H9 (cell line): ENCODE data around the gene TAF9B. TPM values are rescaled to one million over a fixed set of nuclear protein-coding genes. Genes with fewer than 3 reads are reported as not detected.

Experiments
- DNase-seq: peaks from one replicate; pipeline ENCODE4 v3.0.0-alpha.2; 2017
- H2AFZ ChIP-seq: one replicate; pipeline ENCODE4 v1.6.1; 2013; ENCODE audit warnings: mild to moderate bottlenecking, low read length, control low read depth, moderate library complexity
- H2AK5ac ChIP-seq: 2 replicates; pipeline ENCODE4 v1.6.1; 2013; ENCODE audit warnings: low read length, control low read depth, mixed read lengths; ENCODE audit not compliant: insufficient read length
- H2BK120ac ChIP-seq: one replicate; pipeline ENCODE4 v1.6.1; 2013; ENCODE audit warnings: low read depth, mild to moderate bottlenecking, low read length, control low read depth, inconsistent platforms; ENCODE audit not compliant: poor library complexity, severe bottlenecking
- H2BK12ac ChIP-seq: 2 replicates; pipeline ENCODE4 v1.6.1; 2013; ENCODE audit warnings: low read length, control low read depth, mixed read lengths, low read depth; ENCODE audit not compliant: insufficient read length
- H2BK15ac ChIP-seq: 2 replicates; pipeline ENCODE4 v1.6.1; 2013; ENCODE audit warnings: low read depth, low read length, control low read depth
- H2BK20ac ChIP-seq: one replicate; pipeline ENCODE4 v1.6.1; 2013; ENCODE audit warnings: low read depth, mild to moderate bottlenecking, low read length, control low read depth, inconsistent platforms; ENCODE audit not compliant: poor library complexity, severe bottlenecking
- H2BK5ac ChIP-seq: 2 replicates; pipeline ENCODE4 v1.6.1; 2013; ENCODE audit warnings: low read length, control low read depth, mixed read lengths; ENCODE audit not compliant: insufficient read length
- H3K14ac ChIP-seq: 2 replicates; pipeline ENCODE4 v1.6.1; 2013; ENCODE audit warnings: low read length, control low read depth; ENCODE audit not compliant: insufficient read depth
- H3K18ac ChIP-seq: 2 replicates; pipeline ENCODE4 v1.6.1; 2013; ENCODE audit warnings: low read depth, mild to moderate bottlenecking, mixed read lengths, low read length, control low read depth; ENCODE audit not compliant: insufficient read length
- H3K23ac ChIP-seq: 2 replicates; pipeline ENCODE4 v1.6.1; 2013; ENCODE audit warnings: low read length, control low read depth, mixed read lengths, low read depth; ENCODE audit not compliant: insufficient read length
- H3K23me2 ChIP-seq: 2 replicates; pipeline ENCODE4 v1.6.1; 2013; ENCODE audit warnings: low read depth, mild to moderate bottlenecking, mixed read lengths, low read length, control low read depth; ENCODE audit not compliant: insufficient read length, poor library complexity, severe bottlenecking
- H3K27ac ChIP-seq: 2 replicates; pipeline ENCODE4 v1.5.1; 2013; ENCODE audit warnings: low read length, control low read depth, mixed read lengths, low read depth; ENCODE audit not compliant: insufficient read length
- H3K27me3 ChIP-seq: 2 replicates; pipeline ENCODE4 v1.6.1; 2013; ENCODE audit warnings: low read length, control low read depth, inconsistent platforms; ENCODE audit not compliant: insufficient read depth
- H3K4ac ChIP-seq: 2 replicates; pipeline ENCODE4 v1.6.1; 2013; ENCODE audit warnings: low read depth, mild to moderate bottlenecking, control low read depth, inconsistent platforms, low read length, moderate library complexity
- H3K4me1 ChIP-seq: 2 replicates; pipeline ENCODE4 v1.6.1; 2013; ENCODE audit warnings: low read length, control low read depth, inconsistent platforms; ENCODE audit not compliant: insufficient read depth
- H3K4me2 ChIP-seq: 2 replicates; pipeline ENCODE4 v1.6.1; 2013; ENCODE audit warnings: low read length, control low read depth, mixed read lengths; ENCODE audit not compliant: insufficient read length, insufficient read depth
- H3K56ac ChIP-seq: 2 replicates; pipeline ENCODE4 v1.6.1; 2013; ENCODE audit warnings: low read depth, mild to moderate bottlenecking, mixed read lengths, low read length, control low read depth; ENCODE audit not compliant: insufficient read length
- H3K79me1 ChIP-seq: 2 replicates; pipeline ENCODE4 v1.6.1; 2013; ENCODE audit warnings: low read depth, mild to moderate bottlenecking, moderate library complexity, low read length, control low read depth, inconsistent platforms; ENCODE audit not compliant: insufficient read depth, poor library complexity, severe bottlenecking
- H3K79me2 ChIP-seq: 2 replicates; pipeline ENCODE4 v1.6.1; 2013; ENCODE audit warnings: low read length, control low read depth, inconsistent platforms; ENCODE audit not compliant: insufficient read depth
- H3K9ac ChIP-seq: 2 replicates; pipeline ENCODE4 v1.6.1; 2013; ENCODE audit warnings: low read length, control low read depth, mixed read lengths; ENCODE audit not compliant: insufficient read length; ENCODE audit errors: extremely low read depth
- H3K9me3 ChIP-seq: one replicate; pipeline ENCODE4 v1.6.1; 2013; ENCODE audit warnings: low read depth, low read length, inconsistent platforms; ENCODE audit not compliant: control insufficient read depth
- H3T11ph ChIP-seq: one replicate; pipeline ENCODE4 v1.6.1; 2013; ENCODE audit warnings: mild to moderate bottlenecking, low read length, control low read depth, inconsistent platforms
- H4K20me1 ChIP-seq: one replicate; pipeline ENCODE4 v1.6.1; 2013; ENCODE audit not compliant: control insufficient read depth, insufficient read length, insufficient read depth
- H4K5ac ChIP-seq: 2 replicates; pipeline ENCODE4 v1.6.1; 2013; ENCODE audit warnings: low read depth, mild to moderate bottlenecking, mixed read lengths, low read length, control low read depth; ENCODE audit not compliant: insufficient read length
- H4K8ac ChIP-seq: replicated peaks from 2 replicates; pipeline ENCODE4 v1.6.1; 2013; ENCODE audit warnings: low read length, control low read depth, mixed read lengths, low read depth; ENCODE audit not compliant: insufficient read length
- H4K91ac ChIP-seq: 2 replicates; pipeline ENCODE4 v1.6.1; 2013; ENCODE audit warnings: low read depth, mild to moderate bottlenecking, moderate library complexity, mixed read lengths, low read length, control low read depth; ENCODE audit not compliant: insufficient read length
- H3K27ac Mint-ChIP-seq, 3 experiments: 2 replicates in 2 of 3; 3 replicates in 1 of 3; pipeline ENCODE4 v1.8.0; 2020 to 2021; ENCODE audit warnings: mixed read lengths in 3 of 3, mild to moderate bottlenecking in 1 of 3, moderate library complexity in 1 of 3
- H3K27me3 Mint-ChIP-seq: 2 replicates; pipeline ENCODE4 v1.8.0; 2021; ENCODE audit warnings: low read depth, mild to moderate bottlenecking, moderate library complexity, mixed read lengths
- H3K36me3 Mint-ChIP-seq, 3 experiments: 2 replicates in 2 of 3; 3 replicates in 1 of 3; pipeline ENCODE4 v1.8.0; 2020 to 2021; ENCODE audit warnings: low read depth in 3 of 3, mixed read lengths in 3 of 3; ENCODE audit not compliant: insufficient read depth in 1 of 3
- H3K4me1 Mint-ChIP-seq, 2 experiments: 2 replicates each; pipeline ENCODE4 v1.8.0; 2020; ENCODE audit warnings: mixed read lengths in 2 of 2
- H3K4me3 Mint-ChIP-seq, 2 experiments: 2 replicates in 1 of 2; 3 replicates in 1 of 2; pipeline ENCODE4 v1.8.0; 2020 to 2021; ENCODE audit warnings: mild to moderate bottlenecking in 2 of 2, mixed read lengths in 2 of 2, moderate library complexity in 1 of 2
- H3K9me3 Mint-ChIP-seq, 2 experiments: 2 replicates in 1 of 2; 3 replicates in 1 of 2; pipeline ENCODE4 v1.8.0; 2020; ENCODE audit warnings: mild to moderate bottlenecking in 2 of 2, mixed read lengths in 2 of 2, moderate library complexity in 1 of 2
- WGBS: extraction: QIAGEN DNeasy Blood & Tissue Kit; methylation state at CpG from one replicate; pipeline ENCODE4 v1.1.7; 2013; ENCODE audit warnings: missing lambda C conversion rate, low lambda C conversion rate, mixed read lengths; ENCODE audit not compliant: insufficient read length; ENCODE audit errors: extremely low coverage; 5-methylcytosine and 5-hydroxymethylcytosine counted together
- total RNA-seq: library from RNA; stranded (reverse); gene quantifications from 2 replicates; pipeline ENCODE4 v1.2.1, GENCODE V29; 2021
- TF ChIP-seq, protein P1 (sequence below): fragments of 200-600 bp; sonication (generic); conservative IDR thresholded peaks from 3 replicates; pipeline ENCODE4 v1.8.0; 2021; ENCODE audit warnings: antibody characterized with exemption, mild to moderate bottlenecking

Gene TAF9B
- total RNA-seq, 1 experiment from 2014 or later: 34.9 TPM

DNA sequence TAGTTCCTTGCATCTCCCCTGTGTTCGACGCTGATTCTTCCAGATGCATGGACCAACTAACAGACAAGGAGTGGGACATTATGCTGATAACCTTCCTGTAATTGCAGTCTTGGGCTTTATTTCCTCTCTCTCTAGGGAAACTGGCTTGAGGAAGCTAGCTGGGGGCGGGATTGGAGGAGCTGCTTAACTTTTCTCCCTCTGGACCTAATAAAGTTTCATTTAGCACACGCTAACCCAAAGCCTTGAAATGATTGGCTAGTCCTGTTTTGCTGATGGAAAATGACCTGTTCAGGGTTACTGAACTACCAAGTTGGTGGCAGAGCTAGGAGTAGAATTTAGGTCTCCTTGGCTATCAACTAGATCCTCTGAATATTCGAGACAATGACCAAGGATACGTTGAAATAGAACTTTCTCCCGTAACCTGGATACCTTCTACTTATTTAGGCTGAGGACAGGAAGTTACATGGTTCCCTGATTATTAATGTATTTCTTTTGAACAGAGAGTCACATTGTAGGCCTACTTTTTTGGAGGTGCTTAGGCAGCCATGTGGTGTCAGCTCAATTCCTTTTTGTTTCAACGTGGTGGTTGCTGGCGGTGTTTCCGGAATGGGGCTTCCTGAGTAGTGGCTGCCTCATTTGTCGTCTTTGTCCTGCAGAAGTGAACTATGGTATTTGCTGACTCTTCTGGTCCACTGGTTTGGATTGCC, 33.4 kb downstream of the TAF9B start:
- no peak overlapping the region for H3K23ac ChIP-seq
- no peak for DNase-seq
- H3K56ac ChIP-seq: no peak overlapping the region
- peaks cover 2% of the 10 kb centered on the region for H4K20me1 ChIP-seq
- H3K4me2 ChIP-seq: peak overlapping the region; percentile 76
- no peak overlapping the region for H3T11ph ChIP-seq
- Mint-ChIP-seq H3K36me3 (peaks cover 32 to 38% (median 35%) of the 10 kb centered on the region in 3 experiments), H3K27ac (0 out of 7 replicates have a peak overlapping the region, but pooled peaks of 1 of the 3 experiments have one; percentile 12), H3K9me3 (peaks cover 61 to 63% of the 10 kb centered on the region in 2 experiments), H3K4me3 (peak overlapping the region; percentile 86 to 88), H3K4me1 (peaks cover 24 to 40% of the 10 kb centered on the region in 2 experiments), H3K27me3 (no peaks in the 10 kb centered on the region)
- H4K8ac ChIP-seq: no peak overlapping the region
- no CpG with 5 or more reads among the region's 11 CpGs for WGBS
- no peak overlapping the region for H2AK5ac ChIP-seq
- no peak overlapping the region for H2AFZ ChIP-seq
- no peaks in the 10 kb centered on the region for H3K27me3 ChIP-seq
- no peak overlapping the region for H3K27ac ChIP-seq
- no peak overlapping the region for H3K18ac ChIP-seq
- H4K91ac ChIP-seq: no peak overlapping the region
- no peak overlapping the region for H2BK5ac ChIP-seq
- H3K9ac ChIP-seq: no peak overlapping the region
- H2BK120ac ChIP-seq: no peak overlapping the region
- H3K4ac ChIP-seq: no peak overlapping the region
- H3K4me1 ChIP-seq: no peaks in the 10 kb centered on the region
- no peak overlapping the region for H3K14ac ChIP-seq
- H4K5ac ChIP-seq: no peak overlapping the region
- no peaks in the 10 kb centered on the region for H3K79me1 ChIP-seq
- no peak overlapping the region for H2BK12ac ChIP-seq
- peaks cover 46% of the 10 kb centered on the region for H3K79me2 ChIP-seq
- H2BK15ac ChIP-seq: no peak overlapping the region
- peaks cover 6% of the 10 kb centered on the region for H3K9me3 ChIP-seq
- no peak overlapping the region for H2BK20ac ChIP-seq
- TF ChIP-seq, protein P1, sequence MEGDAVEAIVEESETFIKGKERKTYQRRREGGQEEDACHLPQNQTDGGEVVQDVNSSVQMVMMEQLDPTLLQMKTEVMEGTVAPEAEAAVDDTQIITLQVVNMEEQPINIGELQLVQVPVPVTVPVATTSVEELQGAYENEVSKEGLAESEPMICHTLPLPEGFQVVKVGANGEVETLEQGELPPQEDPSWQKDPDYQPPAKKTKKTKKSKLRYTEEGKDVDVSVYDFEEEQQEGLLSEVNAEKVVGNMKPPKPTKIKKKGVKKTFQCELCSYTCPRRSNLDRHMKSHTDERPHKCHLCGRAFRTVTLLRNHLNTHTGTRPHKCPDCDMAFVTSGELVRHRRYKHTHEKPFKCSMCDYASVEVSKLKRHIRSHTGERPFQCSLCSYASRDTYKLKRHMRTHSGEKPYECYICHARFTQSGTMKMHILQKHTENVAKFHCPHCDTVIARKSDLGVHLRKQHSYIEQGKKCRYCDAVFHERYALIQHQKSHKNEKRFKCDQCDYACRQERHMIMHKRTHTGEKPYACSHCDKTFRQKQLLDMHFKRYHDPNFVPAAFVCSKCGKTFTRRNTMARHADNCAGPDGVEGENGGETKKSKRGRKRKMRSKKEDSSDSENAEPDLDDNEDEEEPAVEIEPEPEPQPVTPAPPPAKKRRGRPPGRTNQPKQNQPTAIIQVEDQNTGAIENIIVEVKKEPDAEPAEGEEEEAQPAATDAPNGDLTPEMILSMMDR: no peak
- H3K23me2 ChIP-seq: peaks cover 4% of the 10 kb centered on the region
